GM21390 (cell line): ENCODE results near the gene SEPTIN10.

ENCODE experiments used
- ATAC-seq: cut with Tn5 transposase; IDR thresholded peaks from one replicate; pipeline ENCODE4 v1.9.1; 2021; ENCODE audit not compliant: unreplicated experiment

The SEPTIN10 gene

GRCh38 chr2:109501461-109501860, 112.3 kb downstream of the SEPTIN10 start:
- ATAC-seq = no peak

GRCh38 chr2:109500910-109501309, 112.9 kb downstream of the SEPTIN10 start:
- ATAC-seq = no peak

- no peak for ATAC-seq
Observed at GRCh38 chr2:109499566-109499965, 114.2 kb downstream of the SEPTIN10 start.

GRCh38 chr2:109498906-109499305, 114.9 kb downstream of the SEPTIN10 start:
- ATAC-seq = no peak

DNA sequence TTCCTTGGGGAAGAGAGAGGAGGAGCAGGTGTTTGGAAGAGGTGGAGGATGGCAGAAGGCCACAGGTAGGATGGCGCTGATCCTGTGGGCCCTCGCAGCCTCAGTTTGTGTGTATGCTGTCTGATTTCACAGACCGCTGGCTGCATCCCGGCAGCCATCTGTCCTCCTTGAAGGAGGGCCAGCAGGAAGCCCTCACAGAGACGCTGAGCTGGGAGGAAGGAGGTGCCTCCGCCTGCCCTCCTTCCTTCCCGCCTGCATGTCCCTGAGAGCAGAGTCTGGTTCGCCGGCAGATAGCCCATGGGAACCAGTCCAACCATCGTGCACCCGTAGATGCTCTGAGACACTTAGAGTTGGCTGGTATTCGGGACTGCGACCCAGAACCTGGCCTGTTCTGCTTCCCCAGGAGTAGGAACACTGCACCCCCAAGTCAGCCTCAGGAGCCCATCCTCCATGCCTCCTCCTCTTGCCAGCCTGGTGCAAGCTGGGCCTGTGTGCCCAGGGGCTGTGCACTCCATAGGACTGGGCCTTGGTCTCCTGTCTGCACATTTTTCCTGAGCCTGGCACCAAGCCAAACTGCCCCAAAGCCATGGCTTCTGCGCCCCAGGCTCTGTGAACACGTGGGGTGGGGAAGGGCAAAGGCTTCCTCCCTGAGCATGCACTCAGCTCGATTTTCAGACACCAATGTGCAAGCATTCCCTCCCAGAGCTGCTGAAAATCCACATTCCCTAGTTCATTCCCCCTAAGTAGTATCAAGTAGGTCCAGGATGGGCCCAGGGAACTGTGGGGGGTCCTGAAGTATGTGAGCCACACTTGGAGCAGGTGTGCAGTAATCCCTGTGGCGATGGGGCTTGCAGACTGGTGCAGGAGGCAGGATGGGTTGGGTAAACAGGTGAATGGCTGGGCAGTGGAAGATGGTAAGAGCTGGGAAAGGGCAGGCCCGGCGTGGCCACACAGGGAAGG, 115.6 kb downstream of the SEPTIN10 start:
- ATAC-seq = no peak

DNA sequence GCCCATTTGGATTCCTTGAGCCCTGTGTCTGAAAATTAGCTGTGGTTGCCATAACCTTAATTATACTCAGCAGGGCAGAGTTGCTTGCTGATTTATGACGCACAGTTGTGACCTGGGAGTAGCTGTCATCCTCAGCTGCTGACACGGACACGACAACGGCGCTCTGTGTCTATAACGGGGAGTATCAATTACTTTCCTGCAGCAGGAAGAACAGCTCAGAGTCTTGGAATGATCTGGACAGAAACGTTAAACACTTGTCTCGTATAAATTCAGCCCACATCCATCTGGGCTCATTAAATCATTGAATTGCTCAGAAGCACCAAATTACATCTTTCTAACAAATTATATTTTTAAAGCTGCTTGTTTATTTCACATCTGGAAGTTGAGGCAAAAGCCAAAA, 116.3 kb downstream of the SEPTIN10 start:
- no peak for ATAC-seq

- ATAC-seq = no peak
Observed at GRCh38 chr2:109494351-109494750, 119.4 kb downstream of the SEPTIN10 start.

GRCh38 chr2:109493176-109493935, 120.4 kb downstream of the SEPTIN10 start:
- ATAC-seq = no peak
